Measurements from ENCODE around the gene TNFAIP1.

The TNFAIP1 gene

DNA sequence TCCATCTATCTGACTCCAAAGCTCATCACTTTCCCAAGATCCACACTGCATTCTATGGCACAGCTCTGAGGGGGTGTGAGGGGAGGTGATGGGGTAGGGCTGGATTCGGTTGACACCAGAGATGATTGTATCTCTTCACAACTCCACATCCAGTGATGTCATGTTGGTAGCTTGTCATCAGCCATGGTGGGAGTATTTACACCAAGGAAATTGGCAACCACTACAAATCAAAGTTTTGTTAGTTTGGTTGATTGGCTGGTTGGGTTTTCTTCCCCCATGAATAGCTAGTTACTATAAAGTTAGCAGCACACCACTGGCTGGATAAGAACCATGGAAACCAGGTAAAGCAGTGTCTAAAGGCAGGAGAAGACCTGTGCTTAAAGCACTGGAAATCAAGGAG, 55.4 kb downstream of the TNFAIP1 start:
- TF ChIP-seq, protein P1, sequence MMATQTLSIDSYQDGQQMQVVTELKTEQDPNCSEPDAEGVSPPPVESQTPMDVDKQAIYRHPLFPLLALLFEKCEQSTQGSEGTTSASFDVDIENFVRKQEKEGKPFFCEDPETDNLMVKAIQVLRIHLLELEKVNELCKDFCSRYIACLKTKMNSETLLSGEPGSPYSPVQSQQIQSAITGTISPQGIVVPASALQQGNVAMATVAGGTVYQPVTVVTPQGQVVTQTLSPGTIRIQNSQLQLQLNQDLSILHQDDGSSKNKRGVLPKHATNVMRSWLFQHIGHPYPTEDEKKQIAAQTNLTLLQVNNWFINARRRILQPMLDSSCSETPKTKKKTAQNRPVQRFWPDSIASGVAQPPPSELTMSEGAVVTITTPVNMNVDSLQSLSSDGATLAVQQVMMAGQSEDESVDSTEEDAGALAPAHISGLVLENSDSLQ (IDR thresholded peaks at IDR 0.05): no peak
- TF ChIP-seq ARNT (IDR thresholded peaks at IDR 0.05) (no peak), SUZ12 (IDR thresholded peaks at IDR 0.05) (no peak), L3MBTL2 (conservative IDR thresholded peaks at IDR 0.05) (no peak), TARDBP (IDR thresholded peaks at IDR 0.05) (no peak), SP1 (IDR thresholded peaks at IDR 0.05) (no peak), HDGF (IDR thresholded peaks at IDR 0.05; ENCODE audit: borderline replicate concordance) (no peak), FOXM1 (IDR thresholded peaks at IDR 0.05; ENCODE audit: borderline replicate concordance) (no peak), NFRKB (IDR thresholded peaks at IDR 0.05) (no peak), FOXK2 (IDR thresholded peaks at IDR 0.05) (no peak), ZNF384 (IDR thresholded peaks at IDR 0.05) (no peak), BHLHE40 (IDR thresholded peaks at IDR 0.05; ENCODE audit: borderline replicate concordance) (no peak), ELF4 (IDR thresholded peaks at IDR 0.05) (no peak), CTBP1 (IDR thresholded peaks at IDR 0.05; ENCODE audit: borderline replicate concordance) (no peak), LEF1 (IDR thresholded peaks at IDR 0.05; ENCODE audit: borderline replicate concordance) (no peak), FOXA1 (IDR thresholded peaks at IDR 0.05) (no peak)
- ChIA-PET POLR2A (interaction anchor here (1.0 kb wide), 2 partner anchors 11 to 14 kb away, joined by 3 to 4 read pairs; no protein-coding TSS in a partner anchor), CTCF (no interaction called here)
- DNase-seq (ENCODE audit: extremely low spot score): no peak

DNA sequence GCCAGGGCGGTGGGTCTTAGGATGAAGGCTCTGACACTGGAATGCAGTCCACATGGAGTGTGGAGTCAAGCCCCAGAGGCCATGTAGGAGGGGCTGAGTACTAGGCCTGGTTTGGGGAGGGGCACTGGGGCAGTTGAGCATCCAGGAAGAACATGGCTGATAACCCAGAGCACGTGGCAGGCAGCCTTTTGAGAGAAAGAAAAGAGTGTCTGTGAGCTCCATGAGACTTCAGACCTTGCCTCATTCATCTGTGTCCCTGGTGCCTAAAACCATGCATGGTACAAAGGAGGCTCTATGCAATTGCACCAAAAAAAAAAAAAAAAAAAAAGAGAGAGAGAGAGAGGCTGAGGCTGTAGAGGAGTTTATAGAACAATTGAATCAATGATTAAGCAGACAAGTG, 55.8 kb downstream of the TNFAIP1 start:
- no peak for TF ChIP-seq ELF4 (IDR thresholded peaks at IDR 0.05)
- no peak for TF ChIP-seq BHLHE40 (IDR thresholded peaks at IDR 0.05; ENCODE audit: borderline replicate concordance)
- TF ChIP-seq FOXK2 (IDR thresholded peaks at IDR 0.05): no peak
- no peak for TF ChIP-seq TARDBP (IDR thresholded peaks at IDR 0.05)
- no peak for TF ChIP-seq LEF1 (IDR thresholded peaks at IDR 0.05; ENCODE audit: borderline replicate concordance)
- TF ChIP-seq FOXM1 (IDR thresholded peaks at IDR 0.05; ENCODE audit: borderline replicate concordance): no peak
- TF ChIP-seq SUZ12 (IDR thresholded peaks at IDR 0.05): no peak
- TF ChIP-seq ZNF384 (IDR thresholded peaks at IDR 0.05): no peak
- no peak for TF ChIP-seq SP1 (IDR thresholded peaks at IDR 0.05)
- ChIA-PET CTCF (no interaction called here), POLR2A (interaction anchor here (0.9 to 1.0 kb wide), 3 partner anchors 10 to 16 kb away, joined by 3 to 4 read pairs (median 3); no protein-coding TSS in a partner anchor)
- DNase-seq (ENCODE audit: extremely low spot score): no peak

DNA sequence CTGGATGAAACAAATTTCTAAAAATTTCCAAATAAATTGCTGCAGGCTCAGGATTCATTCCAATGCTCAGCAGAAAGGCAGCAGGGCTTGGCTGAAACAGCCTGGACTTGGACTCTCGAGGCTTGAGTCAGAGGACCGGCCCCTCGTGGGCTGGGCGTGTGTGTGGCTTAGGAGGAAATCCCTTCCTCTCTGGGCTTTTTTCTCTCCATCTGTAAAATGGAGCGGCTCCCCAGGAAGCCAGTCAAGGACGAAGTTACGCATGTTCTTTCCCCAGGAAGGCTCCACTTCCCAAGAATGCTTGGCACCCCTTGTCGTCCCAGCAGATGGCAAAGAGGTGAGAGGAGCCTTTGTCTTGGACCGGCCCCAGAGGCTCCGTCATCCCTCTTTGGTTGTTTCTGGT, 56.9 kb downstream of the TNFAIP1 start:
- POLR2A ChIA-PET: no interaction called here
- CTCF ChIA-PET: no interaction called here
- TF ChIP-seq NFRKB (IDR thresholded peaks at IDR 0.05) (no peak), CTBP1 (IDR thresholded peaks at IDR 0.05; ENCODE audit: borderline replicate concordance) (no peak), HDGF (IDR thresholded peaks at IDR 0.05; ENCODE audit: borderline replicate concordance) (no peak), SP1 (IDR thresholded peaks at IDR 0.05) (no peak), ZNF384 (IDR thresholded peaks at IDR 0.05) (no peak), BHLHE40 (IDR thresholded peaks at IDR 0.05; ENCODE audit: borderline replicate concordance) (no peak)
- DNase-seq (ENCODE audit: extremely low spot score): no peak

DNA sequence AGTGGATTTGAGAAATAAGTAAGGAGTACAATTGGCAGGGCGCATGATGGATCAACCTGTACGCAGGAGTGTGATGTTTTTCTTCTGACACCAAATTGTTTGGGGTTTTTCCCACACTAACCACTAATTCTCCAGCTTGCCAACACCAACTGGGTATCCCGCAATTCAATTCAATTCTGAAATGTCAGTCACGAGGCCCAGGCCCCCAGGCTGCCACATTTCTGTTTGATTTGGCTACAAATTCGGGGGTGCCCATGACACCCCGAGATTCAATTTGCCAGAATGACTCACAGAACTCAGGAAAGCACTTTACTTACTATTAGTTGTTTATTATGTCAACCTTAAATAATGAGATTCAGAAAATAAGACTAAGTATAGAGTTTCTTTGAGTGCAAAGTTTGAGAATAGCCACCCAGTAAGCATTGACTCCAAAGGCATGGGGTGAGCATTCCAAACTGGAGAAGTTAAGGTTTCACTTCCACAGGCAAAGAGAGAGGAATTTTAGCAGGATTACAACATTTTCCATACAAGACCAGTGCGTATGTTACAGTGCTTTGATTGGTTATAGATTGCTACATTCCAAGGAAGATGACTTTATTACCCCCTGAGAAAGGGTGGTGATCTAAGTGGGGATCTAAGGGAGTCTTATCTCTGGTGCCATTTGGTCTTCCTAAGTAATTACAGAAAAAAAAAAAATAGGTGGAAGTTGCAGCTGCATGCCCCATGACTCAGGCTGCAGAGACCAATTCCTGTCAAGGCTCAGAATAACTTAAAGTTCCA, 59.0 kb downstream of the TNFAIP1 start:
- CTCF ChIA-PET: no interaction called here
- DNase-seq (ENCODE audit: extremely low spot score): no peak
- TF ChIP-seq HDGF (IDR thresholded peaks at IDR 0.05; ENCODE audit: borderline replicate concordance) (no peak), NFRKB (IDR thresholded peaks at IDR 0.05) (no peak), L3MBTL2 (conservative IDR thresholded peaks at IDR 0.05) (no peak), CTBP1 (IDR thresholded peaks at IDR 0.05; ENCODE audit: borderline replicate concordance) (no peak), LEF1 (IDR thresholded peaks at IDR 0.05; ENCODE audit: borderline replicate concordance) (no peak), BHLHE40 (IDR thresholded peaks at IDR 0.05; ENCODE audit: borderline replicate concordance) (no peak), ARNT (IDR thresholded peaks at IDR 0.05) (no peak), FOXM1 (IDR thresholded peaks at IDR 0.05; ENCODE audit: borderline replicate concordance) (no peak), SUZ12 (IDR thresholded peaks at IDR 0.05) (no peak), FOXA1 (IDR thresholded peaks at IDR 0.05) (no peak), ELF4 (IDR thresholded peaks at IDR 0.05) (no peak), ZNF384 (IDR thresholded peaks at IDR 0.05) (no peak), FOXK2 (IDR thresholded peaks at IDR 0.05) (no peak), TARDBP (IDR thresholded peaks at IDR 0.05) (no peak), SP1 (IDR thresholded peaks at IDR 0.05) (no peak)
- TF ChIP-seq, protein P1 (IDR thresholded peaks at IDR 0.05): no peak
- POLR2A ChIA-PET: interaction anchor here (1.2 to 3.9 kb wide), 3 partner anchors 11 to 77 kb away, joined by 3 to 22 read pairs (median 4); partner anchors contain the start of genes IFT20, SLC46A1 and TNFAIP1

DNA sequence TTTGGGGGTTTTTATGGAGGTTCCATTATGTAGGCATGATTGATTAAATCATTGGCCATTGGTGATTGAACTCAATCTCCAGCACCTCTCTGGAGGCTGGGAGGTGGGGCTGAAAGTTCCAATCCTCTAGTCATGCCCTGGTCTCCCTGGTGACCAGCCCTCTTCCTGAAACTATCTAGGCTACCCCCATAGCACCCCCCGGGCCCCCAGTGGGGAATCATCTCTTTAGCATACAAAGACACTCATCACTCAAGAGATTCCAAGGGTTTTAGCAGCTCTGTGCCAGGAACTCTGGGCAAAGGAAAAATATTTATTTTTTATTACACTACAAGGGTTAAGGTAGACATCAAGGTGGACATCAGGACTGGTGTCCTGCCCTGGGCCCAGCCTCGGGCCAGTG, 59.9 kb downstream of the TNFAIP1 start:
- POLR2A ChIA-PET: interaction anchor here (3.9 kb wide), 1 partner anchor 10 kb away, joined by 22 read pairs; the partner anchor contains the start of gene SLC46A1

More for the DNA sequence above, 59.9 kb downstream of the TNFAIP1 start:
- CTCF ChIA-PET: no interaction called here
- DNase-seq (ENCODE audit: extremely low spot score): no peak
- TF ChIP-seq, protein P1 (IDR thresholded peaks at IDR 0.05): no peak
- TF ChIP-seq ARNT (IDR thresholded peaks at IDR 0.05) (no peak), SUZ12 (IDR thresholded peaks at IDR 0.05) (no peak), LEF1 (IDR thresholded peaks at IDR 0.05; ENCODE audit: borderline replicate concordance) (no peak), ZNF384 (IDR thresholded peaks at IDR 0.05) (no peak), SP1 (IDR thresholded peaks at IDR 0.05) (no peak), L3MBTL2 (conservative IDR thresholded peaks at IDR 0.05) (no peak), FOXK2 (IDR thresholded peaks at IDR 0.05) (no peak), HDGF (IDR thresholded peaks at IDR 0.05; ENCODE audit: borderline replicate concordance) (no peak), BHLHE40 (IDR thresholded peaks at IDR 0.05; ENCODE audit: borderline replicate concordance) (no peak), CTBP1 (IDR thresholded peaks at IDR 0.05; ENCODE audit: borderline replicate concordance) (no peak), ELF4 (IDR thresholded peaks at IDR 0.05) (no peak), TARDBP (IDR thresholded peaks at IDR 0.05) (no peak), FOXA1 (IDR thresholded peaks at IDR 0.05) (no peak), NFRKB (IDR thresholded peaks at IDR 0.05) (no peak), FOXM1 (IDR thresholded peaks at IDR 0.05; ENCODE audit: borderline replicate concordance) (no peak)
